RWPE2 (cell line): Measurements from ENCODE around the gene FAM78B.

Experiments used
- ATAC-seq: fragments of 200-7000 bp; cut with Tn5 transposase; 3 replicates; pipeline ENCODE4 v1.9.1; 2021; ENCODE audit warnings: low read depth
- DNase-seq: peaks from one replicate; pipeline ENCODE4 v3.0.0-alpha.2; 2020; ENCODE audit warnings: low spot score
- H3K27ac ChIP-seq: fragments of 450-650 bp; 2 replicates; pipeline ENCODE4 v1.5.1; 2017; ENCODE audit warnings: mild to moderate bottlenecking; ENCODE audit not compliant: poor library complexity, severe bottlenecking
- H3K27me3 ChIP-seq: fragments of 250-450 bp; sonication (Bioruptor Pico); 2 replicates; pipeline ENCODE4 v1.5.1; 2021; ENCODE audit warnings: mild to moderate bottlenecking, moderate library complexity; ENCODE audit not compliant: insufficient read depth, poor library complexity, severe bottlenecking
- H3K36me3 ChIP-seq: fragments of 250-450 bp; sonication (Bioruptor Pico); 2 replicates; pipeline ENCODE4 v1.5.1; 2020; ENCODE audit warnings: low read depth, mild to moderate bottlenecking, moderate library complexity
- H3K4me1 ChIP-seq: fragments of 250-450 bp; sonication (Bioruptor Pico); 2 replicates; pipeline ENCODE4 v1.5.1; 2021; ENCODE audit warnings: mild to moderate bottlenecking, moderate library complexity; ENCODE audit not compliant: insufficient read depth, poor library complexity, severe bottlenecking
- H3K4me3 ChIP-seq: fragments of 250-450 bp; sonication (Bioruptor Pico); 2 replicates; pipeline ENCODE4 v1.5.1; 2021; ENCODE audit warnings: mild to moderate bottlenecking, moderate library complexity; ENCODE audit not compliant: severe bottlenecking
- H3K9me3 ChIP-seq: fragments of 250-450 bp; sonication (Bioruptor Pico); 2 replicates; pipeline ENCODE4 v1.5.1; 2021; ENCODE audit warnings: mild to moderate bottlenecking, moderate library complexity; ENCODE audit not compliant: severe bottlenecking
- TF ChIP-seq, protein P1 (sequence below): fragments of 450-650 bp; IDR thresholded peaks from one replicate; pipeline ENCODE4 v1.5.1; 2017; ENCODE audit warnings: mild to moderate bottlenecking, moderate library complexity; ENCODE audit not compliant: poor library complexity, severe bottlenecking

FAM78B gene

GRCh38 chr1:166020210-166020609, 146.6 kb downstream of the FAM78B start:
- no peak for DNase-seq
- no peak overlapping the region for H3K4me3 ChIP-seq
- TF ChIP-seq, protein P1, sequence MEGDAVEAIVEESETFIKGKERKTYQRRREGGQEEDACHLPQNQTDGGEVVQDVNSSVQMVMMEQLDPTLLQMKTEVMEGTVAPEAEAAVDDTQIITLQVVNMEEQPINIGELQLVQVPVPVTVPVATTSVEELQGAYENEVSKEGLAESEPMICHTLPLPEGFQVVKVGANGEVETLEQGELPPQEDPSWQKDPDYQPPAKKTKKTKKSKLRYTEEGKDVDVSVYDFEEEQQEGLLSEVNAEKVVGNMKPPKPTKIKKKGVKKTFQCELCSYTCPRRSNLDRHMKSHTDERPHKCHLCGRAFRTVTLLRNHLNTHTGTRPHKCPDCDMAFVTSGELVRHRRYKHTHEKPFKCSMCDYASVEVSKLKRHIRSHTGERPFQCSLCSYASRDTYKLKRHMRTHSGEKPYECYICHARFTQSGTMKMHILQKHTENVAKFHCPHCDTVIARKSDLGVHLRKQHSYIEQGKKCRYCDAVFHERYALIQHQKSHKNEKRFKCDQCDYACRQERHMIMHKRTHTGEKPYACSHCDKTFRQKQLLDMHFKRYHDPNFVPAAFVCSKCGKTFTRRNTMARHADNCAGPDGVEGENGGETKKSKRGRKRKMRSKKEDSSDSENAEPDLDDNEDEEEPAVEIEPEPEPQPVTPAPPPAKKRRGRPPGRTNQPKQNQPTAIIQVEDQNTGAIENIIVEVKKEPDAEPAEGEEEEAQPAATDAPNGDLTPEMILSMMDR, result no peak
- no peaks in the 10 kb centered on the region for H3K9me3 ChIP-seq
- no peaks in the 10 kb centered on the region for H3K4me1 ChIP-seq
- H3K27me3 ChIP-seq, result peaks cover 4% of the 10 kb centered on the region
- ATAC-seq, result no peak
- no peak overlapping the region for H3K27ac ChIP-seq
- no peaks in the 10 kb centered on the region for H3K36me3 ChIP-seq
